Pancreas (tissue), 10 donors: ENCODE data around the gene STEAP4. TPM values are rescaled to one million over a fixed set of nuclear protein-coding genes. Genes with fewer than 3 reads are reported as not detected.

ENCODE experiments used
- ATAC-seq, 4 donors: fragments of 200-7000 bp; cut with Tn5 transposase; one replicate each; pipeline versions ENCODE4 v1.8.0 to v1.9.1; 2020; ENCODE audit warnings: mild to moderate bottlenecking in 4 of 4, moderate library complexity in 4 of 4
- DNase-seq, 6 donors: peaks; one replicate each; pipeline ENCODE4 v3.0.0-alpha.2; 2020
- FAIRE-seq: peaks from 2 replicates; lab custom pipeline; 2012; peaks lifted over from hg19 to GRCh38; lab: Jason Lieb, UNC
- H3K27ac ChIP-seq, 4 donors: fragments of 200-600 bp; sonication (generic); 1 replicate in 3 of 4; 2 replicates in 1 of 4; pipeline versions ENCODE4 v1.5.0 to v1.8.0; 2020
- H3K27me3 ChIP-seq, 4 donors: fragments of 200-600 bp; one replicate each; pipeline ENCODE4 v1.8.0; 2021
- H3K36me3 ChIP-seq, 3 donors: fragments of 200-600 bp; sonication (generic) in 1 of 3; one replicate each; pipeline versions ENCODE4 v1.5.0 to v1.8.0; 2020 to 2021
- H3K4me1 ChIP-seq, 3 donors: fragments of 200-600 bp; one replicate each; pipeline ENCODE4 v1.8.0; 2021
- H3K4me3 ChIP-seq, 4 donors: fragments of 200-600 bp; sonication (generic) in 2 of 4; one replicate each; pipeline versions ENCODE4 v1.5.0 to v1.8.0; 2020 to 2021
- H3K9me3 ChIP-seq, 4 donors: fragments of 200-600 bp; one replicate each; pipeline ENCODE4 v1.8.0; 2021
- WGBS, 2 donors: extraction: QIAGEN DNeasy Blood & Tissue Kit; methylation state at CpG; one replicate each; pipeline ENCODE4 v1.1.7; 2013; 5-methylcytosine and 5-hydroxymethylcytosine counted together
- intact Hi-C, 3 donors: fragments of 100-400 bp; cut with DNase I; formaldehyde crosslinking; loops; one replicate each; pipeline versions ENCODE4 v1.11.1 to v1.14.2; 2022
- polyA plus RNA-seq, 2 donors: library from polyadenylated mRNA; stranded (reverse); fragments of 200-250 nt; gene quantifications; one replicate each; pipeline ENCODE4 v1.2.3, GENCODE V29; 2013
- total RNA-seq, 6 donors: library from RNA; stranded (reverse); fragmentation: NEBNext Ultra II Directional in 4 of 6; extraction: Animal tissue kit (Norgen Biotek cat#: 25700) in 4 of 6; gene quantifications; one replicate each; pipeline versions ENCODE4 v1.2.1 to v1.2.4, GENCODE V29; 2021 to 2023
- TF ChIP-seq, protein P1 (sequence below), 4 donors: fragments of 200-600 bp; sonication (generic) in 3 of 4; IDR thresholded peaks; one replicate each; pipeline versions ENCODE4 v1.5.0 to v1.8.0; 2021; ENCODE audit warnings: antibody characterized with exemption in 4 of 4
- donor health status: healthy with polysubstance abuse.
- donor health status: DM: no; HTN: no; CAD: no; lungs with moderate emphysema.
- donor health status: DM: no; HTN: no; CAD: no.
- donor health status: control.
- donor health status: control.
- donor health status: Bipolar disorder and iron deficiency.
- donor health status: DM: yes; HTN: yes; CAD: no.
- donor health status: DM: no; HTN: no; CAD: no.
- donor health status: DM: no; HTN: no; CAD: no.
- donor health status: DM: yes; HTN: yes; CAD: no.

The STEAP4 gene
- total and polyA plus RNA-seq, 8 donors, result 3.2 to 15.0 (median 7.2) TPM

DNA sequence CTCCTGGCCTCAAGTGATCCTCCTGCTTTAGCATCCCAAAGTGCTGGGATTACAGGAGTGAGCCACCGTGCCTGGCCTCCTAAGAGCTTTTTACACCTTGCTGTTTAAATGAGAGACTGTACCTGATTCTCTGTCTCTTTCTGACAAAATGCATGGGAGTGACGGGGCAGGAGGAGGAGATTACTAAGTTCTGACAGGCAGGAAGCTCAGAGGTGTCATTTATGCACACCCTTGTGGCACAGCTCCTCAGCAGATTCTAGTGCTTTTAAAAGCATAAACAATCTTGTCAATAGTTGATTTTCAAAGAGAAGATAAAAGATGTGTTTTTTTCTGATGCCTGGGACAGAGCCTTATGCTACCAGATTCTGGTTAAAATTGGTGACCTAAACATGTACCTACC, 39.7 kb upstream of the STEAP4 start:
- WGBS, 2 donors, result 91 to 93% methylated on average over 2 of the region's 2 CpGs
- DNase-seq (no peak), FAIRE-seq (no peak), ATAC-seq (no peak)
- Histone ChIP-seq H3K27me3 (no peaks in the 10 kb centered on the region), H3K36me3 (no peaks in the 10 kb centered on the region), H3K4me1 (no peaks in the 10 kb centered on the region), H3K27ac (no peak overlapping the region), H3K4me3 (no peak overlapping the region), H3K9me3 (no peaks in the 10 kb centered on the region)
- TF ChIP-seq, protein P1, sequence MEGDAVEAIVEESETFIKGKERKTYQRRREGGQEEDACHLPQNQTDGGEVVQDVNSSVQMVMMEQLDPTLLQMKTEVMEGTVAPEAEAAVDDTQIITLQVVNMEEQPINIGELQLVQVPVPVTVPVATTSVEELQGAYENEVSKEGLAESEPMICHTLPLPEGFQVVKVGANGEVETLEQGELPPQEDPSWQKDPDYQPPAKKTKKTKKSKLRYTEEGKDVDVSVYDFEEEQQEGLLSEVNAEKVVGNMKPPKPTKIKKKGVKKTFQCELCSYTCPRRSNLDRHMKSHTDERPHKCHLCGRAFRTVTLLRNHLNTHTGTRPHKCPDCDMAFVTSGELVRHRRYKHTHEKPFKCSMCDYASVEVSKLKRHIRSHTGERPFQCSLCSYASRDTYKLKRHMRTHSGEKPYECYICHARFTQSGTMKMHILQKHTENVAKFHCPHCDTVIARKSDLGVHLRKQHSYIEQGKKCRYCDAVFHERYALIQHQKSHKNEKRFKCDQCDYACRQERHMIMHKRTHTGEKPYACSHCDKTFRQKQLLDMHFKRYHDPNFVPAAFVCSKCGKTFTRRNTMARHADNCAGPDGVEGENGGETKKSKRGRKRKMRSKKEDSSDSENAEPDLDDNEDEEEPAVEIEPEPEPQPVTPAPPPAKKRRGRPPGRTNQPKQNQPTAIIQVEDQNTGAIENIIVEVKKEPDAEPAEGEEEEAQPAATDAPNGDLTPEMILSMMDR (IDR thresholded peaks at IDR 0.05), result no peak
- intact Hi-C loops, result no loop called here

DNA sequence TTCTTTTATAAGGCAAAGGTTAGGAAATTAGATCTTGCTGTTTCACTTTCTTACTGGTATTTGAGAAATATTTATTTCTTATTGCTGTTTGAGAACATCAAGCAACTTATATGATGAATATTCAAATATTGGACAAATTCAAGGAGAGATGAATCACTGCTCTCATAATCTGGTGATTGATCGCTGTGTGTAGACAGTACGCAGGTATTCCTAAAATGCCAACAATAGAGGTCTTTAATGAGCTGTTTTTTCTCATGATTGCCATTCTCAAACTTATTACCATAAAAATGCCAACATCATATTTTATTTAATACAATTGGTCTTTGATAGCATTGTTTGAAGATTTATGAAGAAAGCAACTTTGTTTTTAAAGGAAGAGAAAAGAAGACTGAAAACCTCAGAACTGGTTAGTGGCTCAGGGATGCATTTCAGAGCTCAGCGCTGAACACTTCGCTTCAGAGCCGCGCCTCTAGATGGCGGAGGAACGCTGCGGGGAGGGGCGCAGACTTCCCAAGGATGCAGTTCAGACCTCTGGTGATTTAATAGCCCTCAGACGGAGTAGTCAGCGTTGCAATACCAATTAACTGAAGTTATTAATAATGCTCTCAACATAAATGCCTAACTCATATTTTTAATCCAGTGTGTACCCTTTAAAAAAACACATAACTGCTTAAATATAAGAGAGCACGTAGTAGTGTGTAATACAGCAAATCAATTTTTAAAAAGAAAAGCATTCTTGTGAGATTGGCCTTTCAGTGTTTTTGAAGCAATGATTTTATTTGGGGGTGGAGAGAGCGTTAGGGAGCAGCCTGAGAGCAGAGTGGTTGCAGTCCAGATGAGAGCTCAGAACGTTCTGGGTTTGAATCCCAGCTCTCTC, 38.5 kb upstream of the STEAP4 start:
- FAIRE-seq (peak; percentile 45), ATAC-seq (peak; percentile 90 to 97 (median 92)), DNase-seq (peak; percentile 25 to 78 (median 48))
- Histone ChIP-seq H3K36me3 (no peaks in the 10 kb centered on the region), H3K4me1 (no peaks in the 10 kb centered on the region), H3K9me3 (no peaks in the 10 kb centered on the region), H3K4me3 (no peak overlapping the region), H3K27me3 (no peaks in the 10 kb centered on the region), H3K27ac (no peak overlapping the region)
- intact Hi-C loops, result no loop called here
- 15 to 16% methylated on average over 15 of the region's 15 CpGs for WGBS, 2 donors
- TF ChIP-seq, protein P1 (IDR thresholded peaks at IDR 0.05), result peak in 3 of 4 donors; percentile 20 to 58 (median 40)

DNA sequence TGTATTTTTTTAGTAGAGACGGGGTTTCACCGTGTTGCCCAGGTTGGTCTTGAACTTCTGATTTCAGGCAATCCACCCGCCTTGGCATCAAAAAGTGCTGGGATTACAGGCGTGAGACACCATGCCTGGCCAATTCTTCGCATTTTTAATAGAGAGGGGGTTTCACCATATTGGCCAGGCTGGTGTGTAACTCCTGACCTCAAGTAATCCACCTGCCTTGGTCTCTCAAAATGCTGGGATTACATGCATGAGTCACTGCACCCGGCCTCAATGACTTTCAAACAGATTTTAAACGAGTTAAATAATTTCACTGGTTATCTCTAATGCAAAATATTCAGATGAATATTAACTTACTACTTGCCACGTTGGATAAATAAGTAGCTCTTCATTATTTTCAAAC, 37.6 kb upstream of the STEAP4 start:
- FAIRE-seq, result no peak
- intact Hi-C loops, result no loop called here

DNA sequence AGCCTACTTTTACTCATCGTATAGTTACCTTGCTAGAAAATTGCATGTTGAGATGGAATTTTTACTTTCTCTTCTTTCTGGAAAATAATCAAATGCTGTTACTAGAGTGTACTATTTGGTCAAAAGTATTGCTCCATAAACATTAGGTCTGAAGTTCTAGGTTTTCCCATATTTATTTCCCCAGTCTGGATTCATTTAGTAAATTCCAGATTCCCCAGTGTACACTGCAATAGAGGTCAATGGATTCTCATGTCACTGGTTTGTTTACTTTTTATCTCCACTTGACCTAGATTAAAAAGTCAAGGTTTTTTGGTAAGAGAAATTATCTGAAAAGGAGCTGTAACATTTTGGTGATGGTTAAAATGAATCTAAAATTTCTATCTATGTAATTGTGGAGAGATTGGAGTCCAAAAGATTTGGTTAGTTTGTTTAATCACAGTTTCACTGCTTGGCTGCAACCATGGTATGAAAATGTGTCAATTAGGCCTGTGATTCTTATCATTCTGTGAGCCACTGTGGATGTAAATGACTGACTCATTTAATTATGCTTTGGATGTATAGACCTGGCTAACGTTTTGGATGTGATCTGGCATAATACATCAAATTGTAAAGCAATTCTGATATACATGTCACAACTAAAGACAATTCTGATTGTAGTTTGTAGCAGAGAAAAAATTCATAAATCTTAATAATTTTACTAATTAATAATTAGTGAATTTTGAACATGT, 32.7 kb upstream of the STEAP4 start:
- no peaks in the 10 kb centered on the region for H3K36me3 ChIP-seq
- H3K4me3 ChIP-seq, result no peak overlapping the region
- no peaks in the 10 kb centered on the region for H3K4me1 ChIP-seq
- DNase-seq (no peak), ATAC-seq (no peak), FAIRE-seq (no peak)
- TF ChIP-seq, protein P1 (IDR thresholded peaks at IDR 0.05), result no peak
- H3K9me3 ChIP-seq, result no peaks in the 10 kb centered on the region
- intact Hi-C loops, result no loop called here
- H3K27me3 ChIP-seq, result no peaks in the 10 kb centered on the region
- no peak overlapping the region for H3K27ac ChIP-seq
- WGBS, 2 donors, result 56 to 60% methylated on average over 2 of the region's 2 CpGs

More for the DNA sequence above, 37.6 kb upstream of the STEAP4 start:
- DNase-seq (no peak), ATAC-seq (no peak)
- Histone ChIP-seq H3K36me3 (no peaks in the 10 kb centered on the region), H3K4me3 (no peak overlapping the region), H3K9me3 (no peaks in the 10 kb centered on the region), H3K27ac (no peak overlapping the region), H3K27me3 (no peaks in the 10 kb centered on the region), H3K4me1 (no peaks in the 10 kb centered on the region)
- 70% methylated on average over 8 of the region's 8 CpGs for WGBS, 2 donors
- TF ChIP-seq, protein P1 (IDR thresholded peaks at IDR 0.05), result no peak
